Ovary (tissue), 9 donors: ENCODE measurements around the gene BNC2. TPM values are rescaled to one million over a fixed set of nuclear protein-coding genes. Genes with fewer than 3 reads are reported as not detected.

Experiments
- DNase-seq, 5 donors: peaks; one replicate each; pipeline ENCODE4 v3.0.0-alpha.2; 2019 to 2020
- H3K27ac ChIP-seq, 2 donors: fragments of 200-600 bp; one replicate each; pipeline versions ENCODE4 v1.5.1 to v1.8.0; 2019 to 2022
- H3K27me3 ChIP-seq: fragments of 200-600 bp; one replicate; pipeline ENCODE4 v1.8.0; 2022
- H3K36me3 ChIP-seq: fragments of 200-600 bp; sonication (generic); one replicate; pipeline ENCODE4 v1.5.1; 2019
- H3K4me1 ChIP-seq: one replicate; pipeline ENCODE4 v1.8.1; 2013; ENCODE audit warnings: mild to moderate bottlenecking, moderate library complexity; ENCODE audit not compliant: insufficient read depth
- H3K4me3 ChIP-seq: fragments of 200-600 bp; sonication (generic); one replicate; pipeline ENCODE4 v1.5.1; 2017
- H3K9me3 ChIP-seq, 2 donors: fragments of 200-600 bp in 1 of 2; sonication (generic) in 1 of 2; one replicate each; pipeline versions ENCODE4 v1.5.1 to v1.8.1; 2013 to 2019; ENCODE audit warnings: mild to moderate bottlenecking in 1 of 2, moderate library complexity in 1 of 2
- CTCF ChIP-seq, 3 donors: fragments of 450-650 bp in 2 of 3; fragments of 200-600 bp in 1 of 3; IDR thresholded peaks; one replicate each; pipeline versions ENCODE4 v1.5.1 to v1.8.0; 2016 to 2022; ENCODE audit warnings: antibody characterized with exemption in 3 of 3, mild to moderate bottlenecking in 1 of 3
- EP300 ChIP-seq: sonication (generic); formaldehyde crosslinking; IDR thresholded peaks from one replicate; pipeline ENCODE4 v1.6.1; 2017; ENCODE audit warnings: antibody characterized with exemption
- POLR2A ChIP-seq: fragments of 450-650 bp; IDR thresholded peaks from one replicate; pipeline ENCODE4 v1.6.1; 2017; ENCODE audit warnings: antibody characterized with exemption, mild to moderate bottlenecking, moderate library complexity
- WGBS, 3 donors: extraction: QIAGEN DNeasy Blood & Tissue Kit in 1 of 3; methylation state at CpG; one replicate each; pipeline versions ENCODE4 v1.1.5 to v1.1.7; 2013 to 2017; 5-methylcytosine and 5-hydroxymethylcytosine counted together
- intact Hi-C, 4 donors: fragments of 100-400 bp; cut with DNase I; formaldehyde crosslinking; loops; one replicate each; pipeline versions ENCODE4 v1.11.0 to v1.15.1; 2022 to 2023
- polyA plus RNA-seq, 2 donors: library from polyadenylated mRNA; stranded (reverse); fragments of 200-250 nt in 1 of 2; fragments of 350-450 nt in 1 of 2; fragmentation: Illumina TruSeq in 1 of 2; extraction: RNeasy Lipid Tissue Mini Kit (QIAGEN cat#74804) in 1 of 2; gene quantifications; one replicate each; pipeline ENCODE4 v1.2.3, GENCODE V29; 2013 to 2014
- total RNA-seq, 7 donors: library from RNA; depleted of rRNA in 2 of 7; stranded (reverse); fragments of >200 nt in 2 of 7; fragmentation: NEBNext Ultra II Directional in 3 of 7; extraction: Animal tissue kit (Norgen Biotek cat#: 25700) in 3 of 7; gene quantifications; one replicate each; pipeline versions ENCODE4 v1.1.0 to v1.2.4, GENCODE V29; 2016 to 2023
- donor health status: DM: no; HTN: no; CAD: no; lungs with moderate emphysema.
- donor health status: DM: no; HTN: no; CAD: no.
- donor health status: Bipolar disorder and iron deficiency.
- donor health status: DM: yes; HTN: yes; CAD: no.
- donor health status: DM: no; HTN: no; CAD: no.
- donor health status: DM: yes; HTN: yes; CAD: no.

BNC2 gene
- total and polyA plus RNA-seq, 9 donors: 17.2 to 232 (median 197) TPM

DNA sequence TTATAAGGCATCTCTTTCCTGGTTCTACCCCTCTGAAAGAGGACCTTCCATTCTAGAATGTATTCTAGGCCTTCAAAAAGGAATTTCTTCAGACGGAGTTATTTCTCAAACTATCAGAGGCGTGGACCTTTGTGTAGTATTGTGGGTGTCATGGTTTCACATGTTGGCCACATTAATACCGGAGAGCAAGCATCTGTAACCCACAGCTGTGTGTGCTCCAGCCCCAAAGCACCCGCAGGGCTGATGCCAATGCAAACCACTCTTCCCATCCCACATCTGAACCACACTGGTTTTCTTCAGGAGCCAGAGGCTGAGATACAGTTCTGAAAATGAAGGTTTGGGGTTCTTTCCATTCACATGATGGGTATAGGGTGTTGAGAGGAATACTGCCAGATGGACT, 127.1 kb downstream of the BNC2 start:
- TF ChIP-seq EP300 (no peak), POLR2A (no peak), CTCF (IDR thresholded peaks at IDR 0.05) (no peak)
- no peak overlapping the region for H3K27ac ChIP-seq

GRCh38 chr9:16735001-16735400, 135.5 kb downstream of the BNC2 start:
- no peak overlapping the region for H3K4me3 ChIP-seq
- no peaks in the 10 kb centered on the region for H3K9me3 ChIP-seq
- intact Hi-C loops: no loop called here
- H3K27me3 ChIP-seq: no peaks in the 10 kb centered on the region
- no peaks in the 10 kb centered on the region for H3K36me3 ChIP-seq
- DNase-seq: no peak
- TF ChIP-seq EP300: no peak
- no peak for TF ChIP-seq POLR2A
- TF ChIP-seq CTCF (IDR thresholded peaks at IDR 0.05): no peak
- peaks cover 5% of the 10 kb centered on the region for H3K4me1 ChIP-seq
- no peak overlapping the region for H3K27ac ChIP-seq

More for the DNA sequence above, 127.1 kb downstream of the BNC2 start:
- Histone ChIP-seq H3K9me3 (no peaks in the 10 kb centered on the region), H3K36me3 (no peaks in the 10 kb centered on the region), H3K4me3 (no peak overlapping the region), H3K27me3 (no peaks in the 10 kb centered on the region), H3K4me1 (peaks cover 6% of the 10 kb centered on the region)
- no peak for DNase-seq
- WGBS, 3 donors: 68 to 69% (median 69%) methylated on average over 4 of the region's 4 CpGs
- intact Hi-C loops: loop anchor here in 1 of 4 donors (5.0 kb wide), 1 partner anchor 84 kb away; no protein-coding TSS in a partner anchor

- no peak for TF ChIP-seq CTCF (IDR thresholded peaks at IDR 0.05)
- TF ChIP-seq EP300: no peak
- TF ChIP-seq POLR2A: no peak
- Histone ChIP-seq H3K4me1 (peaks cover 2% of the 10 kb centered on the region), H3K9me3 (no peaks in the 10 kb centered on the region), H3K27me3 (no peaks in the 10 kb centered on the region), H3K4me3 (no peak overlapping the region), H3K36me3 (no peaks in the 10 kb centered on the region), H3K27ac (no peak overlapping the region)
- WGBS, 3 donors: 81 to 94% (median 88%) methylated on average over 5 of the region's 5 CpGs
- no peak for DNase-seq
- intact Hi-C loops: no loop called here
Observed at GRCh38 chr9:16732546-16732945, 137.9 kb downstream of the BNC2 start.

GRCh38 chr9:16730162-16730561, 140.3 kb downstream of the BNC2 start:
- Histone ChIP-seq H3K4me1 (no peaks in the 10 kb centered on the region), H3K27ac (peak overlapping the region in 1 of 2 donors; percentile 94), H3K36me3 (no peaks in the 10 kb centered on the region), H3K27me3 (no peaks in the 10 kb centered on the region), H3K4me3 (peak overlapping the region; percentile 11), H3K9me3 (no peaks in the 10 kb centered on the region)
- no peak for DNase-seq
- intact Hi-C loops: no loop called here
- TF ChIP-seq POLR2A (no peak), CTCF (IDR thresholded peaks at IDR 0.05) (no peak), EP300 (no peak)
- 38 to 57% (median 45%) methylated on average over 5 of the region's 5 CpGs for WGBS, 3 donors
